Measurements from ENCODE around the gene RBMS1. TPM values are rescaled to one million over a fixed set of nuclear protein-coding genes. Genes with fewer than 3 reads are reported as not detected.

Gene RBMS1
- total and polyA plus RNA-seq, 2 of the 13 experiments (the other 11 are each of a cell fraction or from before 2014, with no cell fraction given), result 55.5 to 110 TPM

DNA sequence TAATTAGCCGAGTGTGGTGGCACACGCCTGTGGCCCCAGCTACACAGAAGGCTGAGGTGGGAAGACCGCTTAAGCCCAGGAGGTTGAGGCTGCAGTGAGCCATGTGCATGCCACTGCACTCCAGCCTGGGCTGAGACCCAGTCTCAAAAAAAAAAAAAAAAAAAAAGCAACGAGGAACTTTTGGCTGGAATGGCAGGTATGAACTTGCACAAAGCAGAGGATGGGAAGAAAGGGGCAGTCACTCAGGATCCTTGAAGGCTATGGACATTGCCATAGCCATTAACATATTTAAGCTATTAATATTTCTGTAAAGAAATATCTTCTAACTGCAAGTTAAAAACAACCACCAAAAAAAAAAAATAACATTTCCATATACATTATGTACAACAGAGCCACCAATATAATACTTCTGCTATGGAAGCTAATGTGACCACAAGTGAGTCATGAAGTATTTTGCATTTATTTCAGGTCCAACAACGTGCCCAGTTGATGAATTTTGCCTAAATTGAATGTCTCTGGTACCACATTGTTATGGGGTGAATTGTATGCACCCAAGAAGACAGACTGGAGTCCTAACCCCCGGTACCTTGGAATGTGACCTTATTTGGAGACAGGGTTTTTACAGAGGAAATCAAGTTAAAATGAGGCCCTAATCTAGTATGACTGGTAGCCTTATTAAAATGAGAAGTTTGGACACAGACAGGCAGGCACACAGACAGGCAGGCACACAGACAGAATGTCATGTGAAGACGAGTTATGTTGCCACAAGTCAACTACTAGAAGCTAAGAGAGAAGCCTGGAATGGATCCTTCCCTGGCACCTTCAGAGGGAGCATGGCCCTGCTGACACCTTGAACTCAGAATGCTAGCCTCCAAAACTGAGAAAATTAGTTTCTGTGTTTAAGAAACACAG, 102.8 kb downstream of the RBMS1 start (continued):
- TF ChIP-seq ZNF563 (CRISPR knock-in tag; IDR thresholded peaks at IDR 0.05) (no peak), PTBP1 (IDR thresholded peaks at IDR 0.05; ENCODE audit: low read depth, low read length, poor library complexity, severe bottlenecking) (no peak), CHD4 (IDR thresholded peaks at IDR 0.05; ENCODE audit: borderline replicate concordance, low read length) (no peak), ISL2 (CRISPR knock-in tag; IDR thresholded peaks at IDR 0.05) (no peak), TSC22D2 (CRISPR knock-in tag; IDR thresholded peaks at IDR 0.05; ENCODE audit: borderline replicate concordance) (no peak), KDM4B (CRISPR knock-in tag; IDR thresholded peaks at IDR 0.05) (no peak), ZNF10 (CRISPR knock-in tag; IDR thresholded peaks at IDR 0.05; ENCODE audit: borderline replicate concordance, low read depth) (no peak)
- TF ChIP-seq, protein P1, sequence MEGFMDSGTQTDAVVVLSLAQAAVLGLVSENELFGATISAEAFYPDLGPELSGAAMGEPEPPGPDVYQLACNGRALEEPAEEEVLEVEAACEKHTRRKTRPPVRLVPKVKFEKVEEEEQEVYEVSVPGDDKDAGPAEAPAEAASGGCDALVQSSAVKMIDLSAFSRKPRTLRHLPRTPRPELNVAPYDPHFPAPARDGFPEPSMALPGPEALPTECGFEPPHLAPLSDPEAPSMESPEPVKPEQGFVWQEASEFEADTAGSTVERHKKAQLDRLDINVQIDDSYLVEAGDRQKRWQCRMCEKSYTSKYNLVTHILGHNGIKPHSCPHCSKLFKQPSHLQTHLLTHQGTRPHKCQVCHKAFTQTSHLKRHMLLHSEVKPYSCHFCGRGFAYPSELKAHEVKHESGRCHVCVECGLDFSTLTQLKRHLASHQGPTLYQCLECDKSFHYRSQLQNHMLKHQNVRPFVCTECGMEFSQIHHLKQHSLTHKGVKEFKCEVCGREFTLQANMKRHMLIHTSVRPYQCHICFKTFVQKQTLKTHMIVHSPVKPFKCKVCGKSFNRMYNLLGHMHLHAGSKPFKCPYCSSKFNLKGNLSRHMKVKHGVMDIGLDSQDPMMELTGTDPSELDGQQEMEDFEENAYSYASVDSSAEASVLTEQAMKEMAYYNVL (CRISPR knock-in tag; IDR thresholded peaks at IDR 0.05; ENCODE audit: borderline replicate concordance), result no peak

DNA sequence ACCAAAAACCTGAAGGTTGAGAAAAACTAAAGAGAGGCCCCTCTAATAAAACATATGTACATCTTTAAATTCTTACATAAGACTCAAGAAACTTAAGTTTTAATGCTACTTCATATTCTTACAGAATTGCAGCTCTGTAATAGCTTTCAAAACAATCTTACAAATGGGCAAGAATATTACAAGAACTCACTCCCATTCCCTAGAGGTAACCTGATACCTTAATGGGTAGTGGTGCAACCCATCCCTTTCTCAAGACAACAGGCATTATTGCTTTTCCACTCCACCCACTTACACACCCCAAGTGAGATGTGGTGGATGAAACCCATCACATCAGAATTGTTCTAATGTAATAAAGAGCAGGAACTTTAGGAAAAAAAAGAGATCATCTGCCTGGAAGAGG, 103.7 kb downstream of the RBMS1 start:
- H4K20me1 ChIP-seq (ENCODE audit: insufficient read depth, low read length), result peaks cover 23% of the 10 kb centered on the region

More for the DNA sequence above, 103.7 kb downstream of the RBMS1 start:
- Histone ChIP-seq H3K4me2 (ENCODE audit: low read depth, low read length) (no peak overlapping the region), H3K9ac (ENCODE audit: insufficient read depth, low read depth, low read length) (no peak overlapping the region), H3K4me3 (replicated peaks in 1 of 3; ENCODE audit: insufficient read depth in 1 of 3, low read depth in 2 of 3, low read length in 3 of 3) (no peak overlapping the region), H3K9me3 (ENCODE audit: low read length) (no peaks in the 10 kb centered on the region), H3K36me3 (replicated peaks in 1 of 2; ENCODE audit: control insufficient read depth in 1 of 2, insufficient read depth in 2 of 2, low read length in 2 of 2) (no peaks in the 10 kb centered on the region; a peak in 1 of 5 replicates), H3K27me3 (ENCODE audit: control insufficient read depth in 1 of 2, insufficient read depth in 2 of 2, low read length in 2 of 2) (no peaks in the 10 kb centered on the region), H3K79me2 (ENCODE audit: insufficient read depth, low read length) (peaks cover 44% of the 10 kb centered on the region), H2AFZ (ENCODE audit: low read length) (no peak overlapping the region), H3K4me1 (ENCODE audit: insufficient read depth, low read length) (no peaks in the 10 kb centered on the region), H3K27ac (ENCODE audit: extremely low read length, insufficient read depth, low read length) (no peak overlapping the region)
- FAIRE-seq, result no peak
- DNase-seq (ENCODE audit: low spot score), result no peak
- ChIA-PET CTCF (ENCODE audit: low intra/inter-chr PET ratio, low total read pairs) (no interaction called here), POLR2A (no interaction called here)
- TF ChIP-seq, protein P2, sequence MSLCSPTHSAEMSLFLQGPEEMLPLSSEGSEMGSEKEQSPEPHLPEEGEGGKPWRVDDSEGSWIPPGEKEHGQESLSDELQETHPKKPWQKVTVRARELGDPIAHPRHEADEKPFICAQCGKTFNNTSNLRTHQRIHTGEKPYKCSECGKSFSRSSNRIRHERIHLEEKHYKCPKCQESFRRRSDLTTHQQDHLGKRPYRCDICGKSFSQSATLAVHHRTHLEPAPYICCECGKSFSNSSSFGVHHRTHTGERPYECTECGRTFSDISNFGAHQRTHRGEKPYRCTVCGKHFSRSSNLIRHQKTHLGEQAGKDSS (CRISPR knock-in tag; IDR thresholded peaks at IDR 0.05; ENCODE audit: borderline replicate concordance, low read depth), result no peak
- in situ Hi-C loops (cut with HindIII; ENCODE audit: extremely low pct_ligation_motif_present, low pct_unique_long_range_greater_than_20kb), result no loop called here
- no TSS peak for BruUV-seq (replicated peaks)
- ATAC-seq, result no peak
- intact Hi-C loops (cut with micrococcal nuclease; ENCODE audit: unreplicated experiment), result no loop called here

All from HepG2 (cell line).